ENCODE measurements around the gene SHROOM3.

DNA sequence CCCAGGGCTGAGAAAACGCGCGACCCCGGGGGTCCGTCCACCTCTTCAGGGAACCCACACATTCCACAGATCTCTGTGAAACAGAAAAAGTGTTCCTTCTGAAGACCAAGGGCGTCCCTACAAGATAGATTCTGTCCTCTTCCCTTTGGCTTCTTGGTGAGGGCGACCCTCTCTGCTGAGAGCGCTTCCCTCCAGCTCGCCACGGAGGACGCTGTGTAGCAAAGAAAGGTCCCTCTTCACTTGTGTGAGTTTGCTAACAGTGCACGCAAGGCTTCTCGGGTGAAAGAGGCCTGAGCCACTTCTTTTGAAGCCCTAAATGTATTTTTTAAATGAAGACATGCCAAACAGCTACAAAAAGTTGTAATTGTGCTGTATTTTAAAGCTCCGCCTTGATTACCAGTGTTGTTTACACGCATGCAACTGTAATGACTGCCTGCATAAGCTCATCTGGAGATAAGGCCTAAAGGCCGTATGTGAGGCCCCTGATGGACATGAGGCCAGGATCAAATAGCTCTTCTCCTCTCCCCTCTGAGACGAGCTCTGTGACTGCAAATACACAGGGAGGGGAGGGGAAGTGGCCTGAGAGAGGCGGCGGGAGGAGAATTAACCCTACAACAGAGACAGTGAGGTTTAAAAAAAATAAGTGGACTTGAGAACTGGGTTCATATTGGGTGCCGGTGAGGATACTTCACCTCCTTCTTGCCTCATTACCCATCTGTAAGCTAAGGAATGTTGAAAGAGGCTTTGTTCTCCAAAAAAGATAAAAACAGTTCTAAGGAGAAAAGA is 367.4 kb downstream of the SHROOM3 start:
- TF ChIP-seq RCOR1 (IDR thresholded peaks at IDR 0.05; ENCODE audit: low read depth, low read length): no peak
- no peak for TF ChIP-seq CTCF (IDR thresholded peaks at IDR 0.05)
- TF ChIP-seq CHD2 (IDR thresholded peaks at IDR 0.05; ENCODE audit: low read length, partially characterized antibody): no peak
